K562 (cell line): Measurements from ENCODE around the gene ZNF853.

ENCODE experiments used
- CTCF ChIP-seq, 3 experiments: IDR thresholded peaks in 2 of 3; conservative IDR thresholded peaks in 1 of 3; 2 replicates each; pipeline ENCODE4 v1.5.1; 2011 to 2012; ENCODE audit warnings: low read length in 3 of 3, mild to moderate bottlenecking in 3 of 3, control low read depth in 2 of 3, improper control_type of control experiment in 1 of 3, inconsistent platforms in 1 of 3, low read depth in 1 of 3, mixed read lengths in 1 of 3, moderate library complexity in 1 of 3; ENCODE audit not compliant: insufficient read depth in 2 of 3
- DMBX1 ChIP-seq: fragments of 250-450 bp; sonication (Bioruptor Pico); IDR thresholded peaks from 2 replicates; pipeline ENCODE4 v1.8.0; 2022; ENCODE audit warnings: inconsistent platforms, mild to moderate bottlenecking, moderate library complexity, borderline replicate concordance
- EGR1 ChIP-seq: fragments of 450-650 bp; conservative IDR thresholded peaks from 2 replicates; pipeline ENCODE4 v1.6.1; 2017; ENCODE audit warnings: mild to moderate bottlenecking
- KDM5B ChIP-seq: fragments of 200-600 bp; sonication (generic); IDR thresholded peaks from 2 replicates; pipeline ENCODE4 v1.6.1; 2012; ENCODE audit warnings: low read depth, mild to moderate bottlenecking, moderate library complexity, low read length, control low read depth, inconsistent platforms; ENCODE audit not compliant: insufficient replicate concordance
- POLR2A ChIP-seq: fragments of 450-650 bp; conservative IDR thresholded peaks from 2 replicates; pipeline ENCODE4 v1.6.1; 2016
- PTTG1 ChIP-seq: fragments of 450-650 bp; IDR thresholded peaks from 2 replicates; pipeline ENCODE4 v1.6.1; 2016; ENCODE audit warnings: low read depth, mild to moderate bottlenecking, missing genetic modification characterization, missing compliant biosample characterization
- RAD21 ChIP-seq, 2 experiments: fragments of 250-450 bp in 1 of 2; fragments of 450-650 bp in 1 of 2; sonication (Bioruptor Pico) in 1 of 2; formaldehyde crosslinking in 1 of 2; IDR thresholded peaks in 1 of 2; conservative IDR thresholded peaks in 1 of 2; 2 replicates each; pipeline versions ENCODE4 v1.4.0 to v1.8.0; 2020 to 2022; ENCODE audit warnings: mild to moderate bottlenecking in 2 of 2, moderate library complexity in 1 of 2
- TCF7L2 ChIP-seq: fragments of 150-350 bp; IDR thresholded peaks from 2 replicates; pipeline ENCODE4 v1.6.1; 2016; ENCODE audit warnings: low read depth, mild to moderate bottlenecking, low read length, moderate library complexity
- TF ChIP-seq, protein P1 (sequence below): fragments of 150-350 bp; conservative IDR thresholded peaks from 2 replicates; pipeline ENCODE4 v1.6.1; 2014; ENCODE audit warnings: low read length
- TF ChIP-seq, protein P2 (sequence below): fragments of 250-450 bp; sonication (Bioruptor Pico); IDR thresholded peaks from 2 replicates; pipeline ENCODE4 v1.5.1; 2021; ENCODE audit warnings: mild to moderate bottlenecking

DNA sequence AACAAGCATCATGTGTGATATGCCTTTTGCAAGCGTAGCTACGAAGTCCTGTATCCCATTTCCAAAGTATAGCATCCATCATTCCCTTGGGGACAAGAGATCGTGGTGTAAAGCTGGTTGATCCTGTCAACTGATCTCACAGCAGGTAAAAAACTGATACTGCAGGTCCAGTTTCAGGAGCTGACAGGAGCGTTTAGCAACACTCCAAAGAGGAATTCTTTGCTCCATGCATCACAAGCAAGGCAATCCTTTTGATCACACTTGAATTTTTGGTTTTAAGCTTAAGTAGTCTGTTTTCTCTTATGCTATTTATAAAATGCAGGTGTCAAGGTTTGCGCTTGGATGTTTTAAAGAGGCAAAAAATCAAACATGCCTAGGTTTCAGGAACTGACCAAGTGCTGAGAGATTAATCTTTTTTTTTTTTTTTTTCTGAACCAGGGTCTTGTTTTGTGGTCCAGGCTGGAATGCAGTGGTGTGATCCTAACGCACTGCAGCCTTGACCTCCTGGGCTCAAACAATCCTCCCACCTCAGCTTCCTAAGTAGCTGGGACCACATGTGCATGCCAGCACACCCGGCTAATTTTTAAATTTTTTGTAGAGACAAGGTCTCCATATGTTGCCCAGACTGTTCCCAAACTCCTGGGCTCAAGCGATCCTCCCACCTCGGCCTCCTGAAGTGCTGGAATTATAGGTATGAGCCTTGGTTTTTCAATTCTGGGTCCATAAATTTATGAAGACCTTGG, 40.0 kb upstream of the ZNF853 start:
- TF ChIP-seq TCF7L2 (no peak), CTCF (IDR thresholded peaks at IDR 0.05 in 2 of 3, conservative IDR thresholded peaks at IDR 0.05 in 1 of 3; ENCODE audit: insufficient read depth in 2 of 3, low read depth in 1 of 3, low read length in 3 of 3) (no peak), KDM5B (no peak), PTTG1 (tag) (no peak), EGR1 (no peak), RAD21 (CRISPR knock-in tag; conservative IDR thresholded peaks at IDR 0.05 in 1 of 2, IDR thresholded peaks at IDR 0.05 in 1 of 2) (no peak), DMBX1 (CRISPR knock-in tag) (no peak), POLR2A (no peak)
- TF ChIP-seq, protein P1, sequence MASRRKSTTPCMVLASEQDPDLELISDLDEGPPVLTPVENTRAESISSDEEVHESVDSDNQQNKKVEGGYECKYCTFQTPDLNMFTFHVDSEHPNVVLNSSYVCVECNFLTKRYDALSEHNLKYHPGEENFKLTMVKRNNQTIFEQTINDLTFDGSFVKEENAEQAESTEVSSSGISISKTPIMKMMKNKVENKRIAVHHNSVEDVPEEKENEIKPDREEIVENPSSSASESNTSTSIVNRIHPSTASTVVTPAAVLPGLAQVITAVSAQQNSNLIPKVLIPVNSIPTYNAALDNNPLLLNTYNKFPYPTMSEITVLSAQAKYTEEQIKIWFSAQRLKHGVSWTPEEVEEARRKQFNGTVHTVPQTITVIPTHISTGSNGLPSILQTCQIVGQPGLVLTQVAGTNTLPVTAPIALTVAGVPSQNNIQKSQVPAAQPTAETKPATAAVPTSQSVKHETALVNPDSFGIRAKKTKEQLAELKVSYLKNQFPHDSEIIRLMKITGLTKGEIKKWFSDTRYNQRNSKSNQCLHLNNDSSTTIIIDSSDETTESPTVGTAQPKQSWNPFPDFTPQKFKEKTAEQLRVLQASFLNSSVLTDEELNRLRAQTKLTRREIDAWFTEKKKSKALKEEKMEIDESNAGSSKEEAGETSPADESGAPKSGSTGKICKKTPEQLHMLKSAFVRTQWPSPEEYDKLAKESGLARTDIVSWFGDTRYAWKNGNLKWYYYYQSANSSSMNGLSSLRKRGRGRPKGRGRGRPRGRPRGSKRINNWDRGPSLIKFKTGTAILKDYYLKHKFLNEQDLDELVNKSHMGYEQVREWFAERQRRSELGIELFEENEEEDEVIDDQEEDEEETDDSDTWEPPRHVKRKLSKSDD = no peak
- TF ChIP-seq, protein P2, sequence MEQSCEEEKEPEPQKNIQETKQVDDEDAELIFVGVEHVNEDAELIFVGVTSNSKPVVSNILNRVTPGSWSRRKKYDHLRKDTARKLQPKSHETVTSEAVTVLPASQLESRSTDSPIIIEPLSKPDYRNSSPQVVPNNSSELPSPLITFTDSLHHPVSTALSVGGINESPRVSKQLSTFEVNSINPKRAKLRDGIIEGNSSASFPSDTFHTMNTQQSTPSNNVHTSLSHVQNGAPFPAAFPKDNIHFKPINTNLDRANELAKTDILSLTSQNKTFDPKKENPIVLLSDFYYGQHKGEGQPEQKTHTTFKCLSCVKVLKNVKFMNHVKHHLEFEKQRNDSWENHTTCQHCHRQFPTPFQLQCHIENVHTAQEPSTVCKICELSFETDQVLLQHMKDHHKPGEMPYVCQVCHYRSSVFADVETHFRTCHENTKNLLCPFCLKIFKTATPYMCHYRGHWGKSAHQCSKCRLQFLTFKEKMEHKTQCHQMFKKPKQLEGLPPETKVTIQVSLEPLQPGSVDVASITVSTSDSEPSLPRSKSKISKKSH = no peak
